HG02798 (cell line): ENCODE results near the gene PTPN7.
"Not testable (repeated sequence)": the region's sequence is repeated elsewhere in the genome, so short reads cannot be mapped to it uniquely, and the experiment has no call there.

ENCODE experiments used
- ATAC-seq: cut with Tn5 transposase; IDR thresholded peaks from one replicate; pipeline ENCODE4 v1.9.1; 2021; ENCODE audit warnings: mild to moderate bottlenecking; ENCODE audit not compliant: unreplicated experiment, poor library complexity

PTPN7 gene

GRCh38 chr1:202189918-202190715, 29.7 kb upstream of the PTPN7 start:
- ATAC-seq, result no peak

GRCh38 chr1:202189001-202189790, 28.8 kb upstream of the PTPN7 start:
- ATAC-seq, result peak; percentile 54

- no peak for ATAC-seq
Observed at GRCh38 chr1:202187697-202188407, 27.4 kb upstream of the PTPN7 start.

- ATAC-seq, result no peak
Observed at GRCh38 chr1:202187041-202187671, 26.8 kb upstream of the PTPN7 start.

GRCh38 chr1:202186327-202186726, 25.9 kb upstream of the PTPN7 start:
- no peak for ATAC-seq

- ATAC-seq, result peak; percentile 45
Observed at GRCh38 chr1:202184750-202185460, 24.5 kb upstream of the PTPN7 start.

GRCh38 chr1:202182040-202182877, 21.9 kb upstream of the PTPN7 start:
- ATAC-seq, result no peak

- ATAC-seq, result no peak
Observed at GRCh38 chr1:202181586-202181985, 21.2 kb upstream of the PTPN7 start.

GRCh38 chr1:202180751-202181139, 20.3 kb upstream of the PTPN7 start:
- not testable (repeated sequence) for ATAC-seq

- no peak for ATAC-seq
Observed at GRCh38 chr1:202179828-202180750, 19.7 kb upstream of the PTPN7 start.

- ATAC-seq, result no peak
Observed at GRCh38 chr1:202176949-202177927, 16.8 kb upstream of the PTPN7 start.

- ATAC-seq, result no peak
Observed at GRCh38 chr1:202173993-202174392, 13.6 kb upstream of the PTPN7 start.

- no peak for ATAC-seq
Observed at GRCh38 chr1:202172015-202172355, 11.6 kb upstream of the PTPN7 start.

GRCh38 chr1:202171292-202172014, 11.1 kb upstream of the PTPN7 start:
- ATAC-seq, result no peak

GRCh38 chr1:202170726-202171125, 10.3 kb upstream of the PTPN7 start:
- no peak for ATAC-seq

GRCh38 chr1:202168861-202169260, 8.5 kb upstream of the PTPN7 start:
- no peak for ATAC-seq
